HG02970 (cell line): ENCODE measurements around the gene SEC24A.
"Not testable (repeated sequence)": the region's sequence is repeated elsewhere in the genome, so short reads cannot be mapped to it uniquely, and the experiment has no call there.

Experiments used
- ATAC-seq: cut with Tn5 transposase; IDR thresholded peaks from one replicate; pipeline ENCODE4 v1.9.1; 2021; ENCODE audit warnings: mild to moderate bottlenecking, moderate library complexity, moderate number of reproducible peaks; ENCODE audit not compliant: unreplicated experiment, low FRiP score

Gene SEC24A

GRCh38 chr5:134648425-134649162 is at the start of gene SEC24A:
SEC24A (plus strand) TSS chr5:134648785; CDS start chr5:134649077, 292 bp downstream.
- ATAC-seq, result peak; percentile 72

DNA sequence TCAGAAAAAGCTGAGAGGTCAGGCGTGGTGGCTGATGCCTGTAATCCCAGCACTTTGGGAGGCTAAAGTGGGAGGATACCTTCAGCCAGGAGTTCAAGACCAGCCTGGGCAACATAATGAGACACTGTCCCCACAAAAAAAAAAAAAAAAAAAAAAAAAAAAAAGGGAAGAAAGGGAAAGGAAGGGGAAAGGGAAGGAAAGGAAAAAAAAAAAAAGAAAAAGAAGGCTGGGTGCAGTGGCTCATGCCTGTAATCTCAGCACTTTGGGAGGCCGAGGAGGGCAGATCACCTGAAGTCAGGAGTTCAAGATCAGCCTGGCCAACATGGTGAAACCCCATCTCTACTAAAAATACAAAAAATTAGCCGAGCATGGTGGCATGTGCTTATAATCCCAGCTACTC is 48.8 kb upstream of the SEC24A start:
- not testable (repeated sequence) for ATAC-seq

- no peak for ATAC-seq
Measured at GRCh38 chr5:134600600-134600999, 48.0 kb upstream of the SEC24A start.

DNA sequence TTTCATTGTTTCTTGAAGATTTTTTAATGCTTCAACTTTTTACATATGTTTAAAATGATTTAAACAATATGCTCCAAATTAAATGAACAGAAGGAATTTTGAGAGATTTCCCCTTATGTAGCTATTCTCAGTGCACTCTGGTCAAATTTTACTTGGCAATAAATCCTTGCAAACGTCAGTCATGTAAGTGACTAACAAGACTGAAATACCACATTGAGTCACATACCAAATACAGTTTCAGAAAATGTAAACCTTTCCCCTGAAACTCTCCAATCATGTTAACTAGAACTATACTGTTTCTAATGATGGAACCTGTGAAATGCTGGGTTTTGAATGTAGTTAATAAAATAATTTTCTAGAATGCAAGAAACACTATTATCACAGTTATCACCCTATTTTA is 45.5 kb upstream of the SEC24A start:
- ATAC-seq, result no peak

- ATAC-seq, result no peak
Measured at GRCh38 chr5:134604908-134605307, 43.7 kb upstream of the SEC24A start.

GRCh38 chr5:134606726-134607125 is 41.9 kb upstream of the SEC24A start:
- no peak for ATAC-seq

DNA sequence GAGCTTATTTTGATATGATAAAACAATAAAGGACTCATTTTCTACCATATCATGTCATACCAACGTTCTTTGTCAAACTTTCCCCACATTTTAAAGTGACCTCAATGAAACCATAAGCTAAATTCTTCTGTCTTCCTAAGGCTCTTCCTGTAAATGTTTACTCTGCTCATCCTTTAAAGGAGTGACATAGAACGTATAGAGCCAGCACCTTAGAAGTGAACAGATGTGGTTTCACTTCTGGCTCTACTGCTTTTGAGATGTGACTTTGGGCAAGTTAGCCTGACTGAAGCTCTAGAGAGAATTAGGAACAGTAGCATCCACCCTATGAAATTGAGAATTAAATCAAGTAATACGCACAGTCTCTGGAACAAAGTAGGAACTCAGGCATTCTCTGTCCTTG is 40.0 kb upstream of the SEC24A start:
- no peak for ATAC-seq

GRCh38 chr5:134609232-134609851 is 39.2 kb upstream of the SEC24A start:
- ATAC-seq, result no peak

- no peak for ATAC-seq
Measured at GRCh38 chr5:134610725-134611124, 37.9 kb upstream of the SEC24A start.

GRCh38 chr5:134611515-134611914 is 37.1 kb upstream of the SEC24A start:
- no peak for ATAC-seq

DNA sequence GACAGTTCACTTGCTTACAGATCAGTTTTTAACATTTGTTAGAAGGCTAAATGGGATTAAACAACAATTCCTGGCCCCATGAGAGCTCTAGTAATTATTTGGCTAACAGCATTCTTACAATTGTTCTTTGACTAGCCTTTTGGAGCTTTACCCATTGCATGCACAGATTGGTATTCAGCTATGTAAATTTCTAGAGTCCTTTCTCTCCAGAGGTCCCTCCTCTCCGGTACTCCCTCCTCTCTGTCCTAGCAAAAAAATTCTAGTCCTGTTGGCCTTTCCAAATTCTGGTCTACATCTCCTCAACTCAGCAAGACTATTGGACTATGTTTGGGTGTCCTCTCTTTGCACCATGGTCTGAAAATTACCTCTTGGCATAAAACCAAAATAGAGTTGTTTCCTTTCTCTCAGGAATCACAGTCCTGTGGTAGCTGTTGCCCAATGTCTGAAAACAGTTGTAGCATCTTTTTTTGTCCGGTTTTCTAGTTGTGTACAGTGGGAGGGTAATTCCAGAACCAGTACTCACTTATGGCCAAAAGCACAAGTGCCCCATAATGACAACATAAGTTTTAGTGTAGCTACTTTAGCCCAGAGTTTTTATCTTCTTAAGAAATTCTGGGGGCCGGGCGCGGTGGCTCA is 34.0 kb upstream of the SEC24A start:
- no peak for ATAC-seq

DNA sequence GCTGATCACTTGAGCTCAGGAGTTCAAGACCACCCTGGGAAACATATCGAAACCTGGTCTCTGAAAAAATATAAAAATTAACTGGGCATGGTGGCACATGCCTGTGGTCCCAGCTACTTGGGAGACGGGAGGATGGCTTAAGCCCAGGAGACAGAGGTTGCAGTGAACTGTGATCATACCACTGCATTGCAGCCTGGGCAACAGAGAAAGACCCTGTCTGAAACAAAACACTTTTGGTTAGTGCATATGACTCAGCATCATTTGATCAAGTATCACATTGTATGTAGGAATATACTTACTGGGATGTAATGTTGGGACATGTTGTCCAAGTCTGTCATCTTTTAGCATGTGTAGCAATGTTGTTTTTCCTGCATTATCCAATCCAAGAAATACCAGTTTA is 28.0 kb upstream of the SEC24A start:
- no peak for ATAC-seq

GRCh38 chr5:134625559-134625958 is 23.0 kb upstream of the SEC24A start:
- ATAC-seq, result no peak

- ATAC-seq, result no peak
Measured at GRCh38 chr5:134626369-134627014, 22.1 kb upstream of the SEC24A start.

- no peak for ATAC-seq
Measured at GRCh38 chr5:134634227-134634626, 14.4 kb upstream of the SEC24A start.

- not testable (repeated sequence) for ATAC-seq
Measured at GRCh38 chr5:134635366-134635765, 13.2 kb upstream of the SEC24A start.

- no peak for ATAC-seq
Measured at GRCh38 chr5:134637116-134637721, 11.4 kb upstream of the SEC24A start.

DNA sequence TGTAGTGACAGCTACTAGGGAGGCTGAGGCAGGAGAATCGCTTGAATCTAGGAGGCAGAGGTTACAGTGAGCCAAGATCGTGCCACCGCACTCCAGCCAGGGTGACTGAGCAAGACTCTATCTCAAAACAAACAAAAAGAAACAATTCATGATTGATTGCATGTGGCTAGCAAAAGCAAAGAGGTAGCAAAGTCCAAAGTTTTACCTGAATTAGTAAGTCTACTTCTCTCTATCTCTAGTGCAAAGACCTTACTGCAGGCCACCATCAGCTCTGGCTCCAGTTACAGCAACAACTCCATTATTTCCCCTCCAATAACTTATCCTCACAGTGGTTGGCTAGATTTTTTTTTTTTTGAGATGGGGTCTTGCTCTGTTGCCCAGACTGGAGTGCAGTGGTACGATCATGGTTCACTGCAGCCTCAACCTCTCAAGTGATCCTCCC is 9.8 kb upstream of the SEC24A start:
- ATAC-seq, result no peak

DNA sequence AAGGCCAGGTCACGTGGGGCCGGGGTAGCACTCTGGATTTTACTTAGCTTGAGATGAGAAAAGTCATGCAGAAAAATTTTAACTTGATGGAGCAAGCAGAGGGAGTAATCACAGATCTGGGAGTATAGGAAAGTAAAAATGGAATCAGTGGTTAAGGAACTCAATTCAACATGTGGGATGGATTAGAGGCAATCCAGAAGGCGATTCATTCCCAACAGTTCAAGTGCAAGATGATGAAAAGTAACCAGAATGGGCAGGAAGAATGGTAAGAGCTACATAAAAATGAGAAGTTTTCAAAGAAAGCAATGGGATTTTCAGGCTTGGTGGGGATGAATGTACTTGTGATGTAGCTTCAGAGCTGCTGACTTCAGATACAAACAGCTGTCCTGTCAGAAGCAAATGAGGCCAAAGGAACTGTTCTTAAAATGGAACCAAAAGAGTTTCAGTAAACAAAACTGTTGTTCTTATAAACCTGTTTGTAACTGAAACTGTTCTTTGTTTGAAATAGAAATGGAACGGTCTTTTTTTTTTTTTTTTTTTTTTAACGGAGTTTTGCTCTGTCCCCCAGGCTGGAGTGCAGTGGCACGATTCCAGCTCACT is 5.6 kb upstream of the SEC24A start:
- no peak for ATAC-seq

GRCh38 chr5:134647750-134648424 is 698 bp upstream of the SEC24A start:
- peak; percentile 32 for ATAC-seq
